Effector CD4-positive, alpha-beta T cell (primary cell): ENCODE data around the gene ZNF438.
"Not testable (repeated sequence)": the region's sequence is repeated elsewhere in the genome, so short reads cannot be mapped to it uniquely, and the experiment has no call there.

Source experiments
- DNase-seq: peaks from one replicate; pipeline ENCODE4 v3.0.0-alpha.2; 2020

The ZNF438 gene

GRCh38 chr10:31041011-31041410, 9.3 kb upstream of the ZNF438 start:
- DNase-seq: no peak

- DNase-seq: not testable (repeated sequence)
Measured at GRCh38 chr10:31039006-31039405, 7.3 kb upstream of the ZNF438 start.

- DNase-seq: no peak
Measured at GRCh38 chr10:31037749-31038148, 6.1 kb upstream of the ZNF438 start.

- DNase-seq: no peak
Measured at GRCh38 chr10:31036209-31036608, 4.5 kb upstream of the ZNF438 start.

GRCh38 chr10:31035266-31035798, 3.7 kb upstream of the ZNF438 start:
- no peak for DNase-seq

- DNase-seq: no peak
Measured at GRCh38 chr10:31034098-31034909, 2.6 kb upstream of the ZNF438 start.

- DNase-seq: no peak
Measured at GRCh38 chr10:31033147-31033546, 1.5 kb upstream of the ZNF438 start.

- peak; percentile 85 for DNase-seq
Measured at GRCh38 chr10:31032258-31033132, 830 bp upstream of the ZNF438 start.

- DNase-seq: no peak
Measured at GRCh38 chr10:31031205-31031557, 484 bp downstream of the ZNF438 start.

GRCh38 chr10:31030800-31031199, 865 bp downstream of the ZNF438 start:
- DNase-seq: no peak

GRCh38 chr10:31030260-31030659, 1.4 kb downstream of the ZNF438 start:
- DNase-seq: no peak

- DNase-seq: no peak
Measured at GRCh38 chr10:31028081-31028480, 3.6 kb downstream of the ZNF438 start.

- DNase-seq: not testable (repeated sequence)
Measured at GRCh38 chr10:31026279-31026678, 5.4 kb downstream of the ZNF438 start.

GRCh38 chr10:31025142-31025541, 6.5 kb downstream of the ZNF438 start:
- no peak for DNase-seq

- DNase-seq: no peak
Measured at GRCh38 chr10:31023558-31023957, 8.1 kb downstream of the ZNF438 start.

GRCh38 chr10:31020209-31020608, 11.5 kb downstream of the ZNF438 start:
- no peak for DNase-seq

- no peak for DNase-seq
Measured at GRCh38 chr10:31018962-31019361, 12.7 kb downstream of the ZNF438 start.

- DNase-seq: no peak
Measured at GRCh38 chr10:31018356-31018750, 13.3 kb downstream of the ZNF438 start.

- DNase-seq: no peak
Measured at GRCh38 chr10:31017534-31018355, 13.9 kb downstream of the ZNF438 start.

GRCh38 chr10:31014161-31014875, 17.3 kb downstream of the ZNF438 start:
- DNase-seq: no peak

- no peak for DNase-seq
Measured at GRCh38 chr10:31013331-31013730, 18.3 kb downstream of the ZNF438 start.

- no peak for DNase-seq
Measured at GRCh38 chr10:31011665-31012022, 20.0 kb downstream of the ZNF438 start.
